ENCODE measurements around the gene ALOX5.
"Not testable (repeated sequence)": the region's sequence is repeated elsewhere in the genome, so short reads cannot be mapped to it uniquely, and the experiment has no call there.

ALOX5 gene

DNA sequence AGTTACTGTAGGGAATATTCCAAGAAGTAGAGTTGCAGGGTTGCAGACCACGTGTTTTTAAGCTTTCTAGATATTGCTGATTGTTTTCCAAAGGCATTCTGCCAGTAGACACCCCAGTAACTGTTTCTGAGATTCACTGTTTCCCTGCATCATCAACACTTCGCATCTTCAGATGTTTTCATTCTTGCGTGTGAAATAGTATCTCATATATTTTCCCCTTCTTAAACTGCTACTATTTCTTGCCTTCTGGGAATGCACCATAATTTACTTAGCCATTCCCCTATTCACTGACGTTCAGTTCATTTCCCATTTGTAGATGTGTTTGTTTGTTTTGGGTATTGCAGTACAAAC, 30.7 kb downstream of the ALOX5 start:
- no peak for DNase-seq (ENCODE audit: low read depth)

- no peak for DNase-seq (ENCODE audit: low read depth)
Observed at GRCh38 chr10:45407542-45407941, 33.5 kb downstream of the ALOX5 start.

- no peak for DNase-seq (ENCODE audit: low read depth)
Observed at GRCh38 chr10:45408421-45409319, 34.7 kb downstream of the ALOX5 start.

- DNase-seq (ENCODE audit: low read depth), result not testable (repeated sequence)
Observed at GRCh38 chr10:45409347-45409746, 35.3 kb downstream of the ALOX5 start.

DNA sequence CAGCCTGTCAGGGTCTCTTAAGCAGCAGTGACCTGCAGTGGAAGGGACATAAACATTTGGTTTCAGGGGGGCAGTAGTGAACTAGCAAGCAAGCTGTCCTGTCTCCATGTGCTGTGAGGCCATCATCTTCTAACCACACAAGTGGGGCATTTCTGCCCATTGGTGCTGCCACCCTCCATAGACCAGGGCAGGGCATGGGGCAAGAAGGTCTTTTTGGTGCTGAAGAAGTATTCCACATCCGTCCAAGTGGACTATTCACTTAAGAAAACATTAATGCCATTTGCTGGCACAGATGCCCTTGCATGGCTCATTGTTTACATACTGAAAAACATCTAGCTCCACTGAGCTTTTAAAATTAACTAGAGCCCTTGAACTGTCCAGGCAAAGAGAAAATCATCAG, 35.8 kb downstream of the ALOX5 start:
- DNase-seq (ENCODE audit: low read depth), result no peak

DNA sequence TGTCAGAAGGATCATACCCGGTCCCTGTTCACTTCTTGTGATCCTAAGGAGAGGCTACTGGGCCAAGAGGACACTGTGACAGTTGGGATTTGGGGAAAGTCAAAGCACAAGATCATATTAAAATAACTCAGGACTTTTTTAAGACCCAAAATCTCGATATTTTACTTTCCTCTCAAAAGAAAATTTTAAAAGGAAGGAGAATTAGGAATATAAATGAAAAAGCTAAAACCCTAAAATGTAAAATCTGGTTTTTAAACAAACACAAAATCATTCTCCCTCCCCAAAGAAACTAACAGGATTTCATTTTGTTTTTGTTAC, 36.4 kb downstream of the ALOX5 start:
- DNase-seq (ENCODE audit: low read depth), result no peak

GRCh38 chr10:45410807-45411606, 37.0 kb downstream of the ALOX5 start:
- DNase-seq (ENCODE audit: low read depth), result no peak

GRCh38 chr10:45411607-45411940, 37.6 kb downstream of the ALOX5 start:
- no peak for DNase-seq (ENCODE audit: low read depth)

DNA sequence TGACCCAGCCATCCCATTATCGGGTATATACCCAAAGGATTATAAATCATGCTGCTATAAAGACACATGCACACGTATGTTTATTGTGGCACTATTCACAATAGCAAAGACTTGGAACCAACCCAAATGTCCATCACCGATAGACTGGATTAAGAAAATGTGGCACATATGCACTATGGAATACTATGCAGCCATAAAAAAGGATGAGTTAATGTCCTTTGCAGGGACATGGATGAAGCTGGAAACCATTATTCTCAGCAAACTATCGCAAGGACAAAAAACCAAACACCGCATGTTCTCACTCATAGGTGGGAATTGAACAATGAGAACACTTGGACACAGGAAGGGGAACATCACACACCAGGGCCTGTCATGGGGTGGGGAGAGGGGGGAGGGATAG, 41.0 kb downstream of the ALOX5 start:
- not testable (repeated sequence) for DNase-seq (ENCODE audit: low read depth)

- DNase-seq (ENCODE audit: low read depth), result no peak
Observed at GRCh38 chr10:45416603-45417002, 42.6 kb downstream of the ALOX5 start.

DNA sequence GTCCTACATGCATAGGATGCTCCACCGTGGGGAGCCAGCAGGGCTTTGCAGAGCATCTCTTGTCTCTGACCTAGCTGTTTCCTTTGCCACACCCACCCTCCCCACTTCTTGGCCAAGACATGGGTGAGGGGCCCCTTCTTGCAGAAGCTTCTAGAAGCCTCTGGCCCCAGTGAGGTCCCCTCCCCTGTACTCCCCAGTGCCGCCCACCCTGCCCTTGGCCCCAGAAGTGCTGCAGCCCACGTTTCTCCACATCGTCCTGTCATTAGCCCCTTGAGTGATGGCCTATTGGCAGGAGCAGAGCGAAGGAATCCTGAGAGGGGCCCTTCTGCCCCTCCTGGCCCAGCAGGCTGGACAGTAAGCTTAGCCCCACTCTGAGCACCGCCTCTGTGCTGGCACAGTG, 43.7 kb downstream of the ALOX5 start:
- no peak for DNase-seq (ENCODE audit: low read depth)

DNA sequence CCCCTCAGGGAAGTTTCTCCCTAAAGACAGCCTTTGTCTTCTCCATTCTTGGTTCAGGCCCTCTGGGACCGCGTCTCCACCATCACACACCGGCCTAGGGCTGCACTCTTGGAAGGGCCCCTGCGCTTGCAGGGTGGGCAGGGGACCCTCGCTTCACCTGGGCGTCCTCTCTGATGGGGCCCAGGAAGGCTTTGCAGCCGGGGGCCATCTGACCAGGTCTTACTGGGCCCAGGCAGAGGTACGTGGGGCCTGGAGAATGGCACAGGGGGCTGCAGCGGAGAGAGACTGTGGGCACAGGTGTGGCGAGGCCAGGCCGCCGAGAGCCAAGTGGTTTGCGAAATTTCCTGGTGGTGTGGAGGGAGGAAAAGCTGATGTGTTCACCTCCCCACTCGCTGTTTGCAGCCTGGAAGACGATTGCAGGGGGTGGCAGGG, 44.4 kb downstream of the ALOX5 start:
- no peak for DNase-seq (ENCODE audit: low read depth)

DNA sequence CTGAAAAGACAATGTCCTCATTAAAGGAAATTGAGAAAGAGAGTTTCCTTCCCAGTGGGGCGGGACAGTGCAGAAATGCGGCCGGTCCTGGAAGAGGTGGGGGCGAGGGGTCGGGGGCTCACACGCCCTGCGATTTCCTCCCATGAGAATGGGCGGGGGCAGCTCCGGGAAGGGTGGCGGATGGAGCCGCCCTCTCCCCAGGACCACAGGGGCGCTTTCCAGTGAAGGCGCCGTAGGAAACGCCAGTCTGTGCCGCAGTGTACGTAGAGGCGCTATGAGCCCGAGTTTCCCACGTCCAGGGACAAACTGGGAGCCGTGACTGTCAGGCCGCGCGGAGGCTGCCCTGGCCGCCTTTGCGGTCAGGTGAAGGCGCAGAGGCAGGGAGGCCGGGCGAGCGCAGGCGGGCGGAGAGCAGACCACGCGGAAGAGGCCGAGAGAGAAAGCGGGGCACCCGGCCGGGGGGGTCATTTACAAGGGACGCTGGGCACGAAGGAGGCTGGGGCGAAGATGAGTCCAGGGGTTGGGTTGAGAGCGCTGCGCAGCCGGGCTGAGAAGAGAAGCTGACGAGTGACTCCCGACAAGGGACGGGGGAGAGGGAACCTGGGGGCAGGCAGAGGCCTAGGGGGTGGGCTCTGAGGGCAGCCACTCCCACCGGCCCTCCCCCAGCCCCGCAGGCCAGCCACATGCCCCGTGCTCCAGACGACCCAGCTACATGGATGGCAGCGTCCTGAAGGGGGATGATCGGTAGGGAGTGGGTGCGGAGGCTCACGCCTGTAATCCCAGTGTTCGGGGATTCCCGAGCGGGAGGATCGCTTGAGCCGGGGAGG, 45.0 kb downstream of the ALOX5 start:
- peak; percentile 17 for DNase-seq (ENCODE audit: low read depth)

DNA sequence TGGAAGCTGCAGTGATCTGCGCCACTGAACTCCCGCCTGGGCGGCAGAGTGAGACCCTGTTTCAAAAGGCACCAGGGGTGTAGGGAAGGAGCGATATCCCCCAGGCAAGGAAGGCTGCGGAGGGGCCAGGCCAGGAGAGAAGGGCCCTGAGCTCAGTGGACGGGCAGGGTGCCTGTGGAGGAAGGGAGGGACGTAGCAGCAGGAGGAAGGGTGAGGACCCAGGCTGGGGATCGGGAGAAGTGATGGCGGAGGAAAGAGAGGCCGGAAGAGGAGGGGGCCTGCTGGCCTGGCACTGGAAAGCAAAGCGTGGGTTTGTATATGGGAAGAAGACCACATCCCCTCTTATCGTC, 45.6 kb downstream of the ALOX5 start:
- no peak for DNase-seq (ENCODE audit: low read depth)

DNA sequence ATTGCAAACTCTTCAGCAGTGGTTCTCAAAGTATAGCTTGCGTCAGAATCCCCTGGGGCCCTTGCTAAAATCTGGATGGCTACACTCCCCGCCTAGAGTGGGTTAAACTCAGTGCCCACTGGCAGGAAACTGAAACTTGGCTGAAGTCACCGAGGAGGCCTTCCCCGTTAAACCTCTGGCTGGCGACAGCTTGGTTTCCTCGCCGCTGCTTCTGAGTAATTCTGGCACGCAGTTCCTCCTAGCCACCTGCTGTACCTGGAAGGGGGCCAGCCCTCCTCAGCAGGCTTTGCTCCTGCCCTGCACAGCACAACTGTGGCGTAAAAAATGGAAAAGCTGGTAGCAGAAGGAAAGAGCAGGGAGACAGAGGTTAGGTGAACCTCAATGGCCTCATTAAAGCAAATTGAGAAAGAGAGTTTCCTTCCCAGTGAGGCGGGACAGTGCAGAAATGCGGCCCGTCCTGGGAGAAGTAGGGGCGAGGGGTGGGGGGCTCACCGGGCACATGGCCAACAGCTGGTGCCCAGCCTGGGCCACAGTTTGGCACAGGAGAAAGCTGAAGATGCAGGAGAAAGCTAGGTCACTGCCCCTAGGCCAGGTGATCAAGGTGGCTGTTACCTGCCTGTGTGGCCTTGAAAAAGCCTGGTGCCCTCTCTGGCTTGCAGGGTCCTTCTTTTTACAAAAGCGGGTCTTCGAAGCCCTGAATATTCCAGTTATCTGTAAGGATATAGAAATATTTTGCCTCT, 46.6 kb downstream of the ALOX5 start:
- peak; percentile 37 for DNase-seq (ENCODE audit: low read depth)

DNA sequence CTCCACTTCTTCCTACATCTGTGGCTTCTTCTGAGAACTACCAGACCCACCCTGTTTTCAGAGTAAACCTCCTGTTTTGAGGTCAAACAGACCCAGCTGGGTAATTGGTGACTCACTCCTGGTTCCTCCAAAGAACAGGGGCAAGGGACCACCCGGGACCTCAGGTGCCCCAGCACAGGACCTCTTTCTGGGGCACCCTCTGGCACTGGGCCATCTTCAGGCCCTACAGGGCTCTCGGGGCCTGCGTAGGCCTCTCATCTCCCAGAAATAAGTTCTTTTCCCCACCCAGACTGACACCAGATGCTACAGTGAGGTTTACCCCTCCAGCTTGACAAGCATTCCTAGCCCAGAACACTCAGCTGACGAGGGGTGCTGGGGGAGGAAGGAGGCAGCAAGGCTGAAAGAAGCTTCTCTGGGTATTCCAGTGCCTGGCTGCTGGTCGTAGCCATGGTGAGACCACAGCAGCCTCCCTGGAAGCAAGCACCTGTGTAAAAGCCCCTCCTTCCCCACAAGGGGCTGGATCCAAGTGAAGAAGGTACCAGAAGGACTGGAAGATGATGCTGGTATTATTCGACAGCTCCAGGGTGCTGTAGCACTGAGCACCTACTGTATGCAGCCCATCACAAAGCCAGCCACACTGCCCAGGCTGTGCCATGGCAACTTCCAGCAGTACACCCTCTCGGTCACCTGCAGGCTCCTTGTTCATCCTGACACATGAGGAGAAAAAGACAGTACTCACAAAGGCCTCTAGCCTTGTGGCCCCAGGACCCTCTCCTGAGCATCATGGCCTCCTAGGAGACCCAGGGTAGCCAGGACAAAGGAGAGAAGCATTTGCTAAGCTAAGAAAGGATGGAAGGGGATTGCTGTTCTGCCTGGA, 47.4 kb downstream of the ALOX5 start:
- DNase-seq (ENCODE audit: low read depth), result peak; percentile 27

- no peak for DNase-seq (ENCODE audit: low read depth)
Observed at GRCh38 chr10:45422207-45422865, 48.3 kb downstream of the ALOX5 start.

DNA sequence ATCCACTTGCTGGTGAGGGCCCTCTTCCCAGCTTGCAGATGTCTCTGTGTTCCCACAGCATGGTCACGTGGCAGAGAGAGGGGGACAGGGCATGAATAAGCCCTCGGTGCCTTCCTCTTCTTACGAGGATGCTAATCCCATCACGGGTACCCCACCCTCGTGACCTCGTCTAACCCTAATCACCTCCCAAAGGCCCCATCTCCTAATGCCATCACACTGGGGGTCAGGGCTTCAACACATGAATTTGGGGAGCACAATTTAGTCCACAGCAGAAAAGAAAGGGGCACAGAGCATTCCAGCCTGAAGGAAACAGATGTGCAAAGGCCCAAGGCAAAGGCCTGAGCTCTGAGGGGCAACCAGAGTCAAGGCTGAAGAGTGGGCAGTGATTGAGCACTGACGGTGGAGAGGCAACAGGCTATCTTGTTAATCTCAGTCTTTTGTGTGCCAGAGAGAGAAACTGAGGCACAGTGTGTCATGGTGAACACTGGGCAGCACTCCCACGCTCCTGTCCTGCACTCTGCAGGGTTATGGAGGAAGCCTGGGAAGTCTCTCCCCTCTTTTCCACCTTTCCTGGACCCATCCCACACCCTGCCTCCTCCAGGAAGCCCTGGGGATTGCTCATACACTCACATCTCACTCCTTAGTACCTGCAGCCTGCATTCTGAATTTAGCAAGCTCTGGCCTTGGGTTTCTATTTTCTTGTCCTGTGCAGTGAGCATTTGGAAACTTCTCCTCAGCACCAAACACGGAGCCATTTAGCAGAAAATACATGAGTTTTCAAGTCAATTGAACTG, 49.0 kb downstream of the ALOX5 start:
- no peak for DNase-seq (ENCODE audit: low read depth)

DNA sequence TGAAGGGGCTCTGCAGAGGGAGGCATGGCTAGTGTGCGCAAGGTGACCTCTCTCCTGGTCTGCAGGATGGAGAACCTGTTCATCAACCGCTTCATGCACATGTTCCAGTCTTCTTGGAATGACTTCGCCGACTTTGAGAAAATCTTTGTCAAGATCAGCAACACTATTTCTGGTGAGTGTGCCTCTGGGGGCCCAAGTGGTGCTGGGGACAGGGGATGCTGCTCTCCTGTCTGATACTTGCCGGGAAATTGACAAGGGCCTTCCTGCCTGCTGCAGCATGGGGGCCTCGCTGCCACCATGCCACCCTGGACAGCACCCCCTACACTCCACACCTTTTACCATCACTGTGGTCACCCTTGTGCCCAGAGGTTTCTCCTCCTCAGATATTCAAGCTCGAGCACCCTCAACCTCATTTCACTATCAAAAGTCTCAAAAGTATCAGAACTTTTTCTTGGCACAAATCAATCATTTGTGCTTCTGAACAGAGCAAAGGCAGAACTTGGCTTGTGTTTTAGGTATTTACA, 50.0 kb downstream of the ALOX5 start:
- DNase-seq (ENCODE audit: low read depth), result no peak
